CD14-positive monocyte (primary cell): ENCODE results near the gene TIMM21. TPM values are rescaled to one million over a fixed set of nuclear protein-coding genes. Genes with fewer than 3 reads are reported as not detected.
A peak's percentile ranks its signal among the peaks of the same experiment; 100 is the strongest.

Experiments used
- DNase-seq, 3 donors: peaks; one replicate each; pipeline ENCODE4 v3.0.0-alpha.2; 2011 to 2022
- H2AFZ ChIP-seq: 2 replicates; pipeline ENCODE4 v1.6.0; 2012; ENCODE audit warnings: mild to moderate bottlenecking, low read depth, low read length, inconsistent platforms; ENCODE audit not compliant: insufficient read depth, poor library complexity, severe bottlenecking
- H3K27ac ChIP-seq, 2 donors: 1 replicate in 1 of 2; 2 replicates in 1 of 2; pipeline ENCODE4 v1.5.1; 2012 to 2013; ENCODE audit warnings: low read length in 2 of 2, control low read depth in 1 of 2, inconsistent platforms in 1 of 2, low read depth in 1 of 2, mild to moderate bottlenecking in 1 of 2
- H3K27me3 ChIP-seq, 2 donors: one replicate each; pipeline versions ENCODE4 v1.6.0 to v1.6.1; 2011 to 2013; ENCODE audit warnings: low read length in 2 of 2; ENCODE audit not compliant: control insufficient read depth in 2 of 2, insufficient read depth in 2 of 2
- H3K36me3 ChIP-seq, 2 donors: replicated peaks in 1 of 2; 1 replicate in 1 of 2; 2 replicates in 1 of 2; pipeline versions ENCODE4 v1.5.1 to v1.6.1; 2012 to 2013; ENCODE audit warnings: low read length in 2 of 2, control low read depth in 1 of 2, inconsistent platforms in 1 of 2, mild to moderate bottlenecking in 1 of 2; ENCODE audit not compliant: insufficient read depth in 2 of 2, control insufficient read depth in 1 of 2
- H3K4me1 ChIP-seq, 2 donors: 1 replicate in 1 of 2; 2 replicates in 1 of 2; pipeline versions ENCODE4 v1.5.1 to v1.6.1; 2012 to 2013; ENCODE audit warnings: low read length in 2 of 2, control low read depth in 1 of 2, inconsistent platforms in 1 of 2, mild to moderate bottlenecking in 1 of 2, moderate library complexity in 1 of 2; ENCODE audit not compliant: insufficient read depth in 2 of 2, control insufficient read depth in 1 of 2
- H3K4me2 ChIP-seq: replicated peaks from 2 replicates; pipeline ENCODE3; 2012; ENCODE audit warnings: low read length, moderate library complexity, mild to moderate bottlenecking; ENCODE audit not compliant: poor library complexity, severe bottlenecking; ENCODE audit errors: extremely low read depth
- H3K4me3 ChIP-seq, 3 experiments: fragments of 200-600 bp in 1 of 3; sonication (generic) in 1 of 3; replicated peaks in 1 of 3; 1 replicate in 2 of 3; 2 replicates in 1 of 3; pipeline ENCODE4 v1.5.1; 2011 to 2013; ENCODE audit warnings: low read length in 3 of 3, mild to moderate bottlenecking in 3 of 3, control low read depth in 2 of 3, low read depth in 2 of 3, inconsistent platforms in 1 of 3, moderate library complexity in 1 of 3
- H3K79me2 ChIP-seq: 2 replicates; pipeline ENCODE4 v1.6.0; 2012; ENCODE audit warnings: mild to moderate bottlenecking, control low read depth, inconsistent platforms, low read length, moderate library complexity; ENCODE audit not compliant: insufficient read depth
- H3K9ac ChIP-seq: 2 replicates; pipeline ENCODE4 v1.6.0; 2017; ENCODE audit warnings: low read length, mild to moderate bottlenecking; ENCODE audit not compliant: insufficient read depth, poor library complexity, severe bottlenecking
- H3K9me3 ChIP-seq, 2 donors: replicated peaks in 1 of 2; 1 replicate in 1 of 2; 2 replicates in 1 of 2; pipeline versions ENCODE4 v1.5.1 to v1.6.1; 2012 to 2013; ENCODE audit warnings: low read length in 2 of 2, control low read depth in 1 of 2; ENCODE audit not compliant: control insufficient read depth in 1 of 2, insufficient read depth in 1 of 2
- H4K20me1 ChIP-seq: 2 replicates; pipeline ENCODE4 v1.6.0; 2012; ENCODE audit warnings: mild to moderate bottlenecking, low read length, control low read depth, moderate library complexity; ENCODE audit not compliant: insufficient read depth
- H3K27ac Mint-ChIP-seq, 7 donors: one replicate each; pipeline ENCODE4 v1.8.0; 2020; ENCODE audit warnings: mild to moderate bottlenecking in 7 of 7, mixed read lengths in 7 of 7, moderate library complexity in 6 of 7, inconsistent platforms in 2 of 7
- H3K27me3 Mint-ChIP-seq, 3 donors: one replicate each; pipeline ENCODE4 v1.8.0; 2021 to 2022; ENCODE audit warnings: low read depth in 3 of 3, mild to moderate bottlenecking in 3 of 3, mixed read lengths in 3 of 3, moderate library complexity in 3 of 3, inconsistent platforms in 1 of 3
- H3K36me3 Mint-ChIP-seq, 2 donors: one replicate each; pipeline ENCODE4 v1.8.0; 2020; ENCODE audit warnings: mixed read lengths in 2 of 2, inconsistent platforms in 1 of 2, mild to moderate bottlenecking in 1 of 2
- H3K4me1 Mint-ChIP-seq: one replicate; pipeline ENCODE4 v1.8.0; 2020; ENCODE audit warnings: mild to moderate bottlenecking, mixed read lengths
- H3K4me3 Mint-ChIP-seq, 2 donors: one replicate each; pipeline ENCODE4 v1.8.0; 2020; ENCODE audit warnings: mild to moderate bottlenecking in 2 of 2, mixed read lengths in 2 of 2, moderate library complexity in 1 of 2
- H3K9me3 Mint-ChIP-seq, 7 donors: one replicate each; pipeline ENCODE4 v1.8.0; 2020 to 2022; ENCODE audit warnings: mixed read lengths in 7 of 7, mild to moderate bottlenecking in 6 of 7, moderate library complexity in 6 of 7, inconsistent platforms in 2 of 7
- WGBS: methylation state at CpG from one replicate; pipeline ENCODE4 v1.1.5; 2013; ENCODE audit warnings: missing lambda C conversion rate; ENCODE audit not compliant: insufficient coverage; 5-methylcytosine and 5-hydroxymethylcytosine counted together
- intact Hi-C, 2 donors: fragments of 100-400 bp; cut with micrococcal nuclease; formaldehyde crosslinking; loops; one replicate each; pipeline versions ENCODE4 v1.15.0 to v1.15.1; 2023
- polyA plus RNA-seq, 3 donors: library from polyadenylated mRNA; depleted of rRNA in 1 of 3; unstranded in 2 of 3; stranded (reverse) in 1 of 3; fragments of 300-500 nt in 2 of 3; fragments of >200 nt in 1 of 3; fragmentation: Illumina TruSeq in 2 of 3; gene quantifications; 1 replicate in 2 of 3; 2 replicates in 1 of 3; pipeline ENCODE4 v1.2.3, GENCODE V29; 2012 to 2021
- TF ChIP-seq, protein P1 (sequence below): fragments of 200-600 bp; IDR thresholded peaks from one replicate; pipeline ENCODE4 v1.8.0; 2022; ENCODE audit warnings: antibody characterized with exemption, mild to moderate bottlenecking

Gene TIMM21
- polyA plus RNA-seq, 3 donors: 11.0 to 15.6 (median 14.7) TPM

DNA sequence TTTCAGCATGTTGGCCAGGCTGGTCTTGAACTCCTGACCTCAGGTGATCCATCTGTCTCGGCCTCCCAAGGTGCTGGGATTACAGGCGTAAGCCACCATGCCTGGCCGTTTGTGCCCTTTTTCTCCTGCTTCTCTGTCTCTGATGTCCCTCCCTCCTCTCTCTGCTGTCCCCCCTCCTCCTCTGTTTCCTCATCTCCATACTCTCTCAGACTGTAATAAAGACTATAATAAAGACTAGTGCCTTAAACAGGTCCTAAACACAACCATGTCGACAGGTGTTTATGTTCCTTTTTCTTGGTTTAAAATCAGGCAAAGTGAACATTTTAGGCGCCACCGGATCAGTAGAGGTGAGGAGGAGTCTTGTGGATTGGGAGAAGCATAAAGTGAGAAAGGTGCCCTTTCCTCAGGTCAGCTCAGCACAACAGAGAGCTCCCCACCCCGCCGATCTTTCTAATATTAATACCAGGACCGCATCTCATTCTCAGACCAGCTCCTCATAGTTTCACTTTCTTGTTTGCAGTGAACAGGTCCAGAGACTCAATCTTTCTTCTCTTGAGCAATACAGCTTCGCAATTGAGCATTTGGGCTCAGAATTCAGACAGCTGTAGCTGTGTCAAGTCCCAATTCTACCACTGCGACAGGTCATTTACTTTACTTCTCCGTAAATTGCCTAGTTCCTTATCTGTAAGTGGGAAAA lies 23.7 kb downstream of the TIMM21 start:
- Mint-ChIP-seq H3K27ac (peak overlapping the region in 1 of 7 donors; percentile 45), H3K36me3 (no peaks in the 10 kb centered on the region), H3K27me3 (peaks cover 14 to 18% (median 16%) of the 10 kb centered on the region in 3 donors), H3K9me3 (peaks cover 0 to 2% (median 0%) of the 10 kb centered on the region in 7 donors), H3K4me1 (peaks cover 3% of the 10 kb centered on the region), H3K4me3 (peak overlapping the region; percentile 33 to 42)
- no peak for DNase-seq
- no peaks in the 10 kb centered on the region for H4K20me1 ChIP-seq
- H3K4me1 ChIP-seq: no peaks in the 10 kb centered on the region
- H3K36me3 ChIP-seq: no peaks in the 10 kb centered on the region
- 71% methylated on average over 6 of the region's 12 CpGs for WGBS
- no peak overlapping the region for H3K9ac ChIP-seq
- H3K9me3 ChIP-seq: no peaks in the 10 kb centered on the region
- H3K4me3 ChIP-seq: no peak overlapping the region
- no peak overlapping the region for H3K27ac ChIP-seq
- H3K79me2 ChIP-seq: no peaks in the 10 kb centered on the region
- TF ChIP-seq, protein P1, sequence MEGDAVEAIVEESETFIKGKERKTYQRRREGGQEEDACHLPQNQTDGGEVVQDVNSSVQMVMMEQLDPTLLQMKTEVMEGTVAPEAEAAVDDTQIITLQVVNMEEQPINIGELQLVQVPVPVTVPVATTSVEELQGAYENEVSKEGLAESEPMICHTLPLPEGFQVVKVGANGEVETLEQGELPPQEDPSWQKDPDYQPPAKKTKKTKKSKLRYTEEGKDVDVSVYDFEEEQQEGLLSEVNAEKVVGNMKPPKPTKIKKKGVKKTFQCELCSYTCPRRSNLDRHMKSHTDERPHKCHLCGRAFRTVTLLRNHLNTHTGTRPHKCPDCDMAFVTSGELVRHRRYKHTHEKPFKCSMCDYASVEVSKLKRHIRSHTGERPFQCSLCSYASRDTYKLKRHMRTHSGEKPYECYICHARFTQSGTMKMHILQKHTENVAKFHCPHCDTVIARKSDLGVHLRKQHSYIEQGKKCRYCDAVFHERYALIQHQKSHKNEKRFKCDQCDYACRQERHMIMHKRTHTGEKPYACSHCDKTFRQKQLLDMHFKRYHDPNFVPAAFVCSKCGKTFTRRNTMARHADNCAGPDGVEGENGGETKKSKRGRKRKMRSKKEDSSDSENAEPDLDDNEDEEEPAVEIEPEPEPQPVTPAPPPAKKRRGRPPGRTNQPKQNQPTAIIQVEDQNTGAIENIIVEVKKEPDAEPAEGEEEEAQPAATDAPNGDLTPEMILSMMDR: no peak
- intact Hi-C loops: no loop called here
- peak overlapping the region; percentile 26 for H2AFZ ChIP-seq
- no peaks in the 10 kb centered on the region for H3K27me3 ChIP-seq
- peak overlapping the region; percentile 32 for H3K4me2 ChIP-seq

DNA sequence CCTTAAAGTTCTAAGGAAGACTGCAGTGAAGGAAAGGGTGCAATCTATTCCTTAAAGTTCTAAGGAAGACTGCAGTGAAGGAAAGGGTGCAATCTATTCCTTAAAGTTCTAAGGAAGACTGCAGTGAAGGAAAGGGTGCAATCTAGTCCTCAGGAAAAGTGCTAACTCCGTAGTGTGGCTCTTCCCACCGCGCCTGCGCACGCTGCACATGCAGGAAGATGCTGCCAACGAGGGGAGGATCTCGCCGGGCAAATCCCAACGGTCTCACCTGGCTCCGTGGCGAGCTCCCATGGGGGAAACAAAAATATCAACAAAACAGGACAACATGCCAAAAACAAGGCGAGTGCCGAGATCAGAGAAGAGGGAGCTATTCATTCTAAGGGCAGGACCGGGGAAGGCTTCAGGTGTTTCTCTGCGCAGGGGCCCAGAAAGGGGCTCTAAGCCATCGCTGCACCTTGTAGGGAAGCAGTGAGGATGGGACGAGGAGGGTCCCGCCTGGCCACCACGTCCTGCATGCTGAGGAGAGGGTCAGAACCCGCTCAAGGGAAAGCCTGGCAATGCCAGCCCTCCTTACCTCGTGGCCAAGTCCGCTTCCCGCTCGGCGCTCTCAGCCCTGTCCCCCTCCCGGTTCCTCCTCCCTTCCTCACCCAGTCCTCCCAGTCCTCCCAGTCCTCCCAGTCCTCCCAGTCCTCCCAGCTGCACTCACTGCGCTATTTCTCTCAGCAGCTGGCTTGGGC lies 24.5 kb downstream of the TIMM21 start:
- Histone ChIP-seq H2AFZ (no peak overlapping the region), H3K9ac (no peak overlapping the region), H3K4me3 (no peak overlapping the region), H3K79me2 (no peaks in the 10 kb centered on the region), H3K4me1 (no peaks in the 10 kb centered on the region), H3K27me3 (no peaks in the 10 kb centered on the region), H3K27ac (no peak overlapping the region), H3K9me3 (no peaks in the 10 kb centered on the region), H3K4me2 (no peak overlapping the region), H4K20me1 (no peaks in the 10 kb centered on the region), H3K36me3 (no peaks in the 10 kb centered on the region)
- TF ChIP-seq, protein P1: no peak
- intact Hi-C loops: no loop called here
- Mint-ChIP-seq H3K27ac (no peak overlapping the region), H3K27me3 (peaks cover 14 to 20% (median 16%) of the 10 kb centered on the region in 3 donors), H3K4me1 (peaks cover 3% of the 10 kb centered on the region), H3K4me3 (no peak overlapping the region), H3K36me3 (no peaks in the 10 kb centered on the region), H3K9me3 (peaks cover 0 to 2% (median 0%) of the 10 kb centered on the region in 7 donors)
- 90% methylated on average over 19 of the region's 27 CpGs for WGBS
- DNase-seq: no peak
